Measurements from ENCODE around the gene DDC. TPM values are rescaled to one million over a fixed set of nuclear protein-coding genes. Genes with fewer than 3 reads are reported as not detected.
"Not testable (repeated sequence)": the region's sequence is repeated elsewhere in the genome, so short reads cannot be mapped to it uniquely, and the experiment has no call there.

DDC gene
- polyA plus RNA-seq, 1 donor (not counting 4 experiments of a cell fraction or from before 2014, with no cell fraction given): not detected

DNA sequence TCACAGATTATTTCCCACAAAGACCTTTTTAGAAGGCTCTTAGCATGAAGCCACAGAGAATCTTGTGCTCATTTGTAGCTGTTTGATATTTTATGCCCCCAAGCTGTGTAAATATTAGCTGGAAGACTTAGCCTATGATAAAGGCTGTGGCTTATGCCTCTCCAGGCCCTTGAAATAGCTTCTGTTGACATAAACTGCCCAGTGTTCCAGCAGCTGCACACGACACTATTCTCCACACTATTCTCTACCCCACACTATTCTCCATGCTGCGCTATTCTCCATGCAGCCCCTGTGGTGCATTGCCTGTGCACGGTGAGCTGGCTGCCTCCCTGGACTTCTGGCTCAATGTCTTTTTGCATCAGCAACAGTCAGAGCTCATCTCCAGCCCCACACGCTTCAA, 13.1 kb downstream of the DDC start:
- dilution Hi-C loops (cut with MboI; ENCODE audit: extremely low pct_ligation_motif_present, low sequenced_read_pairs): no loop called here
- FAIRE-seq (no peak), DNase-seq (ENCODE audit: low read depth, low spot score) (no peak)
- Histone ChIP-seq H3K4me3 (ENCODE audit: control insufficient read depth in 2 of 3, extremely low read depth in 1 of 3, insufficient read depth in 2 of 3, low read depth in 1 of 3, low read length in 3 of 3) (no peak overlapping the region), H3K9me1 (ENCODE audit: control insufficient read depth, extremely low read depth, insufficient read depth, low read length) (no peaks in the 10 kb centered on the region), H3K4me2 (ENCODE audit: control insufficient read depth, extremely low read depth, insufficient read depth, low read depth, low read length) (no peak overlapping the region), H3K9me3 (ENCODE audit: control insufficient read depth, low read depth, low read length) (no peaks in the 10 kb centered on the region), H3K4me1 (ENCODE audit: control insufficient read depth, extremely low read depth, insufficient read depth, low read length) (no peaks in the 10 kb centered on the region), H3K79me2 (ENCODE audit: control insufficient read depth, insufficient read depth, low read length) (no peaks in the 10 kb centered on the region), H2AFZ (ENCODE audit: control insufficient read depth, low read length) (no peak overlapping the region), H3K36me3 (ENCODE audit: control insufficient read depth in 2 of 2, extremely low read depth in 1 of 2, insufficient read depth in 2 of 2, low read length in 2 of 2) (no peaks in the 10 kb centered on the region), H3K27ac (ENCODE audit: control insufficient read depth, insufficient read depth, low read length) (no peak overlapping the region), H4K20me1 (ENCODE audit: control insufficient read depth, extremely low read depth, insufficient read depth, low read length) (no peaks in the 10 kb centered on the region), H3K27me3 (ENCODE audit: control insufficient read depth, extremely low read depth, insufficient read depth, low read length) (peaks cover 8% of the 10 kb centered on the region), H3K9ac (ENCODE audit: control insufficient read depth, extremely low read depth, insufficient read depth, low read length) (no peak overlapping the region)
- TF ChIP-seq, protein P1, sequence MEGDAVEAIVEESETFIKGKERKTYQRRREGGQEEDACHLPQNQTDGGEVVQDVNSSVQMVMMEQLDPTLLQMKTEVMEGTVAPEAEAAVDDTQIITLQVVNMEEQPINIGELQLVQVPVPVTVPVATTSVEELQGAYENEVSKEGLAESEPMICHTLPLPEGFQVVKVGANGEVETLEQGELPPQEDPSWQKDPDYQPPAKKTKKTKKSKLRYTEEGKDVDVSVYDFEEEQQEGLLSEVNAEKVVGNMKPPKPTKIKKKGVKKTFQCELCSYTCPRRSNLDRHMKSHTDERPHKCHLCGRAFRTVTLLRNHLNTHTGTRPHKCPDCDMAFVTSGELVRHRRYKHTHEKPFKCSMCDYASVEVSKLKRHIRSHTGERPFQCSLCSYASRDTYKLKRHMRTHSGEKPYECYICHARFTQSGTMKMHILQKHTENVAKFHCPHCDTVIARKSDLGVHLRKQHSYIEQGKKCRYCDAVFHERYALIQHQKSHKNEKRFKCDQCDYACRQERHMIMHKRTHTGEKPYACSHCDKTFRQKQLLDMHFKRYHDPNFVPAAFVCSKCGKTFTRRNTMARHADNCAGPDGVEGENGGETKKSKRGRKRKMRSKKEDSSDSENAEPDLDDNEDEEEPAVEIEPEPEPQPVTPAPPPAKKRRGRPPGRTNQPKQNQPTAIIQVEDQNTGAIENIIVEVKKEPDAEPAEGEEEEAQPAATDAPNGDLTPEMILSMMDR (optimal IDR thresholded peaks at IDR 0.05 in 1 of 3, IDR thresholded peaks at IDR 0.05 in 1 of 3, conservative IDR thresholded peaks at IDR 0.05 in 1 of 3; ENCODE audit: extremely low read depth in 1 of 3, insufficient read depth in 2 of 3, low read length in 3 of 3): no peak
- TF ChIP-seq EZH2 (IDR thresholded peaks at IDR 0.05; ENCODE audit: low read length): no peak

DNA sequence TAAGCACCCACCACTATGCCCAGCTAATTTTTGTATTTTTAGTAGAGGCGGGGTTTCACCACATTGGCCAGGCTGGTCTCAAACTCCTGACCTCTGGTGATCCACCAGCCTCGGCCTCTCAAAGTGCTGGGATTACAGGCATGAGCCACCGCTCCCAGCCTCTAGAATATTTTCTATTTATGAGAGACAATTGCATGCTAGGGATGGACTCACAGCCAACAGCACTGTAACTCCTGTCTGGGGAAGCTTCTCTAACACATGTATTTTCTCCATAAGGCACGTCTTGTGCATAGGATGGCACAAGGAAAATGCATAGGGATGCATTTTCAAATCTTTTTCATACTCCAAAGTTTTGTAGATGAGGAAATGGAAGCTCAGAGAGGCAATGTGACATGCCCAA, 19.6 kb downstream of the DDC start:
- H4K20me1 ChIP-seq (ENCODE audit: control insufficient read depth, extremely low read depth, insufficient read depth, low read length); H3K79me2 ChIP-seq (ENCODE audit: control insufficient read depth, insufficient read depth, low read length); H3K4me2 ChIP-seq (ENCODE audit: control insufficient read depth, extremely low read depth, insufficient read depth, low read depth, low read length); H3K27ac ChIP-seq (ENCODE audit: control insufficient read depth, insufficient read depth, low read length); H3K4me1 ChIP-seq (ENCODE audit: control insufficient read depth, extremely low read depth, insufficient read depth, low read length); H3K9me3 ChIP-seq (ENCODE audit: control insufficient read depth, low read depth, low read length); H3K27me3 ChIP-seq (ENCODE audit: control insufficient read depth, extremely low read depth, insufficient read depth, low read length); H3K36me3 ChIP-seq (ENCODE audit: control insufficient read depth in 2 of 2, extremely low read depth in 1 of 2, insufficient read depth in 2 of 2, low read length in 2 of 2); dilution Hi-C loops (cut with MboI; ENCODE audit: extremely low pct_ligation_motif_present, low sequenced_read_pairs); H3K9me1 ChIP-seq (ENCODE audit: control insufficient read depth, extremely low read depth, insufficient read depth, low read length); DNase-seq (ENCODE audit: low read depth, low spot score); H3K9ac ChIP-seq (ENCODE audit: control insufficient read depth, extremely low read depth, insufficient read depth, low read length); FAIRE-seq; H3K4me3 ChIP-seq (ENCODE audit: control insufficient read depth in 2 of 3, extremely low read depth in 1 of 3, insufficient read depth in 2 of 3, low read depth in 1 of 3, low read length in 3 of 3); H2AFZ ChIP-seq (ENCODE audit: control insufficient read depth, low read length): not testable (repeated sequence)

DNA sequence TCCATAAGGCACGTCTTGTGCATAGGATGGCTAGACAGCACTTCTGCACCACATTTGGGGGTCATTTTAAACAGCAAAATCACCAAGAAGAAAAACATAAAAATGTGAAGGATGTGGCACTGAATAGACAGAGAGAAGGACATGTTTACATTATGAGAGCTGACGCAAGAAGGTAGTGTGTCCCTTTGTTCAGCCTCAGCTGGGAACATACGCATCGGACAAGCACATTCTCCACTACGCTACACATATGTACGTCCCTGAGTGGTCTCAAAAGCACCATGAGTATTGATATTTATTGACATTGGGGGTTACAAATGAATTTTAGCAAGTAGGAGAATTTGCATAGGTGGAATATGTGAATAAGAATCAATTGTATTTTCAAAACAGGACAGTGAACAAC, 20.2 kb downstream of the DDC start:
- H3K27me3 ChIP-seq (ENCODE audit: control insufficient read depth, extremely low read depth, insufficient read depth, low read length): no peaks in the 10 kb centered on the region
- no peak overlapping the region for H3K9ac ChIP-seq (ENCODE audit: control insufficient read depth, extremely low read depth, insufficient read depth, low read length)
- FAIRE-seq: no peak
- DNase-seq (ENCODE audit: low read depth, low spot score): no peak
- no peaks in the 10 kb centered on the region for H3K36me3 ChIP-seq (ENCODE audit: control insufficient read depth in 2 of 2, extremely low read depth in 1 of 2, insufficient read depth in 2 of 2, low read length in 2 of 2)
- H3K9me3 ChIP-seq (ENCODE audit: control insufficient read depth, low read depth, low read length): no peaks in the 10 kb centered on the region
- no peaks in the 10 kb centered on the region for H3K9me1 ChIP-seq (ENCODE audit: control insufficient read depth, extremely low read depth, insufficient read depth, low read length)
- no peak overlapping the region for H3K4me2 ChIP-seq (ENCODE audit: control insufficient read depth, extremely low read depth, insufficient read depth, low read depth, low read length)
- TF ChIP-seq, protein P1 (optimal IDR thresholded peaks at IDR 0.05 in 1 of 3, IDR thresholded peaks at IDR 0.05 in 1 of 3, conservative IDR thresholded peaks at IDR 0.05 in 1 of 3; ENCODE audit: extremely low read depth in 1 of 3, insufficient read depth in 2 of 3, low read length in 3 of 3): no peak
- no peak for TF ChIP-seq EZH2 (IDR thresholded peaks at IDR 0.05; ENCODE audit: low read length)
- dilution Hi-C loops (cut with MboI; ENCODE audit: extremely low pct_ligation_motif_present, low sequenced_read_pairs): no loop called here
- no peaks in the 10 kb centered on the region for H3K79me2 ChIP-seq (ENCODE audit: control insufficient read depth, insufficient read depth, low read length)
- H3K4me1 ChIP-seq (ENCODE audit: control insufficient read depth, extremely low read depth, insufficient read depth, low read length): no peaks in the 10 kb centered on the region
- no peaks in the 10 kb centered on the region for H4K20me1 ChIP-seq (ENCODE audit: control insufficient read depth, extremely low read depth, insufficient read depth, low read length)
- H2AFZ ChIP-seq (ENCODE audit: control insufficient read depth, low read length): no peak overlapping the region
- no peak overlapping the region for H3K27ac ChIP-seq (ENCODE audit: control insufficient read depth, insufficient read depth, low read length)
- H3K4me3 ChIP-seq (ENCODE audit: control insufficient read depth in 2 of 3, extremely low read depth in 1 of 3, insufficient read depth in 2 of 3, low read depth in 1 of 3, low read length in 3 of 3): no peak overlapping the region

All from keratinocyte (primary cell).